Panc1 (cell line): ENCODE measurements around the gene GARS1. TPM values are rescaled to one million over a fixed set of nuclear protein-coding genes. Genes with fewer than 3 reads are reported as not detected.

ENCODE experiments used
- ATAC-seq: fragments of 200-7000 bp; cut with Tn5 transposase; 2 replicates; pipeline ENCODE4 v1.9.1; 2020; ENCODE audit warnings: mild to moderate bottlenecking, moderate library complexity
- BruUV-seq: library from RNA; stranded (reverse); fragments of 400-500 nt; replicated peaks from 2 replicates; lab custom pipeline; 2021; lab: Mats Ljungman, UMichigan
- CTCF ChIA-PET: fragments of 300-600 bp; sonication (Branson Sonifier 250); formaldehyde crosslinking; loops from one replicate; lab custom pipeline; 2022; ENCODE audit warnings: antibody characterized with exemption; lab: Charles Lee
- POLR2A ChIA-PET: fragments of 300-600 bp; sonication (Branson Sonifier 250); formaldehyde crosslinking; loops from one replicate; lab custom pipeline; 2022; ENCODE audit warnings: antibody characterized with exemption; lab: Charles Lee
- DNase-seq: peaks from one replicate; pipeline ENCODE4 v3.0.0-alpha.2; 2010; ENCODE audit warnings: low read depth, low spot score
- H3K27ac ChIP-seq: 2 replicates; pipeline ENCODE4 v1.5.1; 2011; ENCODE audit warnings: mild to moderate bottlenecking, low read length, inconsistent platforms
- H3K27me3 ChIP-seq: fragments of 200-500 bp; sonication (Bioruptor generic); 2 replicates; pipeline ENCODE4 v1.6.0; 2014; ENCODE audit warnings: low read length, inconsistent platforms; ENCODE audit not compliant: control insufficient read depth, insufficient read depth
- H3K36me3 ChIP-seq: fragments of 200-500 bp; sonication (Bioruptor generic); 2 replicates; pipeline ENCODE4 v1.5.1; 2014; ENCODE audit warnings: inconsistent platforms, mild to moderate bottlenecking, low read length, moderate library complexity; ENCODE audit not compliant: control insufficient read depth, insufficient read depth
- H3K4me1 ChIP-seq: 2 replicates; pipeline ENCODE4 v1.5.1; 2011; ENCODE audit warnings: inconsistent platforms, mild to moderate bottlenecking, low read length, moderate library complexity; ENCODE audit not compliant: control insufficient read depth, insufficient read depth
- H3K4me3 ChIP-seq, 2 experiments: 2 replicates each; pipeline ENCODE4 v1.5.1; 2011 to 2012; ENCODE audit warnings: low read depth in 2 of 2, low read length in 2 of 2, mild to moderate bottlenecking in 2 of 2, inconsistent platforms in 1 of 2, moderate library complexity in 1 of 2
- H3K9me3 ChIP-seq: fragments of 200-500 bp; sonication (Bioruptor generic); 2 replicates; pipeline ENCODE4 v1.5.1; 2014; ENCODE audit warnings: low read depth, mild to moderate bottlenecking, inconsistent platforms, low read length, moderate library complexity; ENCODE audit not compliant: control insufficient read depth, insufficient read depth
- POLR2AphosphoS5 ChIP-seq: IDR thresholded peaks from 2 replicates; pipeline ENCODE4 v1.6.1; 2012; ENCODE audit warnings: mild to moderate bottlenecking, low read depth, low read length, moderate library complexity
- SIN3A ChIP-seq: IDR thresholded peaks from 2 replicates; pipeline ENCODE4 v1.6.1; 2012; ENCODE audit warnings: low read depth, mild to moderate bottlenecking, low read length, moderate library complexity, borderline replicate concordance; ENCODE audit not compliant: insufficient read depth
- TCF7L2 ChIP-seq: IDR thresholded peaks from 2 replicates; pipeline ENCODE4 v1.6.1; 2011; ENCODE audit warnings: mild to moderate bottlenecking, low read depth, low read length, inconsistent platforms
- in situ Hi-C: cut with HindIII; loops from 2 replicates; pipeline ENCODE4 v1.10.0; 2016; ENCODE audit warnings: low sequenced_read_pairs, low pct_unique_long_range_greater_than_20kb
- intact Hi-C: fragments of 100-400 bp; cut with micrococcal nuclease; formaldehyde crosslinking; loops from one replicate; pipeline ENCODE4 v1.10.0; 2022; ENCODE audit not compliant: unreplicated experiment
- total RNA-seq: library from RNA; stranded (reverse); gene quantifications from one replicate; pipeline ENCODE4 v1.2.1, GENCODE V29; 2021; ENCODE audit not compliant: unreplicated experiment
- TF ChIP-seq, protein P1 (sequence below): fragments of 450-650 bp; IDR thresholded peaks from 2 replicates; pipeline ENCODE4 v1.5.1; 2017; ENCODE audit warnings: mild to moderate bottlenecking
- TF ChIP-seq, protein P2 (sequence below), 2 experiments: IDR thresholded peaks; 2 replicates each; pipeline ENCODE4 v1.6.1; 2011 to 2012; ENCODE audit warnings: low read depth in 2 of 2, control low read depth in 1 of 2, low read length in 1 of 2, mild to moderate bottlenecking in 1 of 2, moderate library complexity in 1 of 2; ENCODE audit not compliant: insufficient read depth in 1 of 2

GARS1 gene
- total RNA-seq, 1 experiment from 2014 or later: 271 TPM

DNA sequence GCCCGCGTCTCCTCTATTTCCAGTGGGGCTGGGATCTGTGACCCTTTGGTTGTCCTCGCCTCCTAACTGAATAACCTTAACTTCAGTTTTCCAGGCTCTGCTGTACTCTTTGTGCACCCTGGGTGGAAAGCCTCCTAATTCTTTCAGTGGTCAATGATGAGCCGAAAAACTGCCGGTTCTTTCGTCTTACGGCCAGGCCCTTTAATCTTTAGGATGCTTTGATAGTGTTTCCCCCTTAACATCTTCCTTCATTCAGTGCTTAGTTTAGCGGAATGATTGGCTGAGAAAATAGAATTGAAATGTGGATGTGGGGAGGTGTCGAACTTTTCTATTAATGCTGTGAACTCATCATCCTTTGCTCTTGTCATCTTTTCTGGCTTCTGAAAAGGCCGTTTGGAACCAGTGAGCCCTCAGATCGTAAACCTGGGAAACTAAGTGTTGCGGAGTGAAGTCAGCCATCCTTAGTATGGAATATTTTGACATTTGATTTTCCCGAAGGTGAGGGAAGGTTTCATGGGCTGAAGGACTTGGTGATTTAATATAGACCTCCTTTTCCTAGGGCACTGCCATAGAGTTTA, 847 bp downstream of the GARS1 start:
- Histone ChIP-seq H3K27ac (peak overlapping the region; percentile 99), H3K4me3 (peak overlapping the region; percentile 72 to 100), H3K36me3 (peaks cover 22% of the 10 kb centered on the region), H3K4me1 (peaks cover 19% of the 10 kb centered on the region), H3K9me3 (no peaks in the 10 kb centered on the region), H3K27me3 (no peaks in the 10 kb centered on the region)
- peak; percentile 20 for ATAC-seq
- TF ChIP-seq SIN3A: 0 out of 2 replicates have a peak, but pooled peaks have one; percentile 25
- no peak for TF ChIP-seq TCF7L2
- CTCF ChIA-PET: no interaction called here
- DNase-seq: no peak
- POLR2A ChIA-PET: no interaction called here
- in situ Hi-C loops: no loop called here
- intact Hi-C loops: no loop called here
- TSS peak; percentile 79 for BruUV-seq

DNA sequence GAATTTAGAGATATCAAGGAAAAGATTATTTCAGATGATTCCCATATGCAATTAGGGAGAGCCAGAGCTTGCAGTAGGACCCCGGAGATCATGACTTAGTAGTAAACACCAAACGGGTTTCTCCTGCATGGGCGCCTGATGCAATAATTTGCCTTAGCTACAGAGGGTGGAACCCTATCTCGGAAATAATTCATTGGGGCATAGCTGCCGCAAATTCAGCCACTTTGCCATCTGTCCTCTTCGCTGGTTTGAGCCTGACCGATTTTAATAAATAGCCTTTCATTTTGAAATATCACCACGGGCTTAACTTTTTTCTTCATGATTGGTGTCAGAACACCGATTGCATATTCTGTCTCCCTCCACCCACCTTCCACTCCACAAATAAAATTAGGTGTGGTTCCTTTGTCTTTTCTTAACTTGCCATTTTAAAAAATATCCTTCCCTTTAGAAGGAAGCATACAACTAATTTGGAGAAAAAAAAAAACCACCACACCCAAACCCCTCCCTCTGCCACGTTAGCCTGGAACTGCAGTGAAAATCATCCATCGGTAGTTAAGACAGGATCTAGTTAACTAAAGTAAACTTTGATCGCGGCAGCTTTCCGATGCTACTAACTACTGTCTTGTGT, 1.4 kb downstream of the GARS1 start:
- no peaks in the 10 kb centered on the region for H3K9me3 ChIP-seq
- POLR2A ChIA-PET: no interaction called here
- peaks cover 19% of the 10 kb centered on the region for H3K4me1 ChIP-seq
- H3K36me3 ChIP-seq: peaks cover 28% of the 10 kb centered on the region
- H3K4me3 ChIP-seq: peak overlapping the region; percentile 72 to 100
- TF ChIP-seq TCF7L2 (no peak), SIN3A (no peak), POLR2AphosphoS5 (no peak; the same call in 1 of the 2 replicates)
- TF ChIP-seq, protein P1, sequence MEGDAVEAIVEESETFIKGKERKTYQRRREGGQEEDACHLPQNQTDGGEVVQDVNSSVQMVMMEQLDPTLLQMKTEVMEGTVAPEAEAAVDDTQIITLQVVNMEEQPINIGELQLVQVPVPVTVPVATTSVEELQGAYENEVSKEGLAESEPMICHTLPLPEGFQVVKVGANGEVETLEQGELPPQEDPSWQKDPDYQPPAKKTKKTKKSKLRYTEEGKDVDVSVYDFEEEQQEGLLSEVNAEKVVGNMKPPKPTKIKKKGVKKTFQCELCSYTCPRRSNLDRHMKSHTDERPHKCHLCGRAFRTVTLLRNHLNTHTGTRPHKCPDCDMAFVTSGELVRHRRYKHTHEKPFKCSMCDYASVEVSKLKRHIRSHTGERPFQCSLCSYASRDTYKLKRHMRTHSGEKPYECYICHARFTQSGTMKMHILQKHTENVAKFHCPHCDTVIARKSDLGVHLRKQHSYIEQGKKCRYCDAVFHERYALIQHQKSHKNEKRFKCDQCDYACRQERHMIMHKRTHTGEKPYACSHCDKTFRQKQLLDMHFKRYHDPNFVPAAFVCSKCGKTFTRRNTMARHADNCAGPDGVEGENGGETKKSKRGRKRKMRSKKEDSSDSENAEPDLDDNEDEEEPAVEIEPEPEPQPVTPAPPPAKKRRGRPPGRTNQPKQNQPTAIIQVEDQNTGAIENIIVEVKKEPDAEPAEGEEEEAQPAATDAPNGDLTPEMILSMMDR: no peak
- TF ChIP-seq, protein P2, sequence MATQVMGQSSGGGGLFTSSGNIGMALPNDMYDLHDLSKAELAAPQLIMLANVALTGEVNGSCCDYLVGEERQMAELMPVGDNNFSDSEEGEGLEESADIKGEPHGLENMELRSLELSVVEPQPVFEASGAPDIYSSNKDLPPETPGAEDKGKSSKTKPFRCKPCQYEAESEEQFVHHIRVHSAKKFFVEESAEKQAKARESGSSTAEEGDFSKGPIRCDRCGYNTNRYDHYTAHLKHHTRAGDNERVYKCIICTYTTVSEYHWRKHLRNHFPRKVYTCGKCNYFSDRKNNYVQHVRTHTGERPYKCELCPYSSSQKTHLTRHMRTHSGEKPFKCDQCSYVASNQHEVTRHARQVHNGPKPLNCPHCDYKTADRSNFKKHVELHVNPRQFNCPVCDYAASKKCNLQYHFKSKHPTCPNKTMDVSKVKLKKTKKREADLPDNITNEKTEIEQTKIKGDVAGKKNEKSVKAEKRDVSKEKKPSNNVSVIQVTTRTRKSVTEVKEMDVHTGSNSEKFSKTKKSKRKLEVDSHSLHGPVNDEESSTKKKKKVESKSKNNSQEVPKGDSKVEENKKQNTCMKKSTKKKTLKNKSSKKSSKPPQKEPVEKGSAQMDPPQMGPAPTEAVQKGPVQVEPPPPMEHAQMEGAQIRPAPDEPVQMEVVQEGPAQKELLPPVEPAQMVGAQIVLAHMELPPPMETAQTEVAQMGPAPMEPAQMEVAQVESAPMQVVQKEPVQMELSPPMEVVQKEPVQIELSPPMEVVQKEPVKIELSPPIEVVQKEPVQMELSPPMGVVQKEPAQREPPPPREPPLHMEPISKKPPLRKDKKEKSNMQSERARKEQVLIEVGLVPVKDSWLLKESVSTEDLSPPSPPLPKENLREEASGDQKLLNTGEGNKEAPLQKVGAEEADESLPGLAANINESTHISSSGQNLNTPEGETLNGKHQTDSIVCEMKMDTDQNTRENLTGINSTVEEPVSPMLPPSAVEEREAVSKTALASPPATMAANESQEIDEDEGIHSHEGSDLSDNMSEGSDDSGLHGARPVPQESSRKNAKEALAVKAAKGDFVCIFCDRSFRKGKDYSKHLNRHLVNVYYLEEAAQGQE (IDR thresholded peaks at IDR 0.05; ENCODE audit: insufficient read depth in 1 of 2, low read depth in 2 of 2, low read length in 1 of 2): no peak
- CTCF ChIA-PET: no interaction called here
- peak overlapping the region; percentile 99 for H3K27ac ChIP-seq
- ATAC-seq (no peak), DNase-seq (peak; percentile 32)
- in situ Hi-C loops: no loop called here
- H3K27me3 ChIP-seq: no peaks in the 10 kb centered on the region
- intact Hi-C loops: no loop called here
- no TSS peak for BruUV-seq

DNA sequence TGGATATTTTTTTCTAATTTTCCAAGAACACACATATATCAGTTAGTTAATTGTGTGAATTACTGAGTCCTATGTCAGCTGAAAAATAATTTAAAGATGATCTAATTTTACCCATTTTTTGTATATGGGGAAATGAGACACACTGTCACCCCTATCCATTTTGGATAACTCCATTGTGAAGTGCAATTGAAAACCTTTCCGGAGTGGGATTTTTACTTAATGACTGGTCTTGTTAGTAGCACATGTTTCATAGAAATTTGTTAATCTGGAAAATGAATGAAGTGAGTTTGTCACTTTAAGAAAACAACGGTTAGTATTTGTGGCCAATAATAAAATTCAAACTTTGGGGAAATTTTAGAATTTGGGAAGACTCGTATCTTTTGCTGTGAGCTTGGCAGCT, 2.0 kb downstream of the GARS1 start:
- H3K27ac ChIP-seq: peak overlapping the region; percentile 99
- DNase-seq: no peak

More for the DNA sequence above, 2.0 kb downstream of the GARS1 start:
- ATAC-seq: no peak
- intact Hi-C loops: no loop called here
- peaks cover 19% of the 10 kb centered on the region for H3K4me1 ChIP-seq
- TF ChIP-seq, protein P2 (IDR thresholded peaks at IDR 0.05; ENCODE audit: insufficient read depth in 1 of 2, low read depth in 2 of 2, low read length in 1 of 2): no peak
- TF ChIP-seq TCF7L2 (no peak), SIN3A (no peak), POLR2AphosphoS5 (no peak)
- TF ChIP-seq, protein P1: no peak
- POLR2A ChIA-PET: no interaction called here
- in situ Hi-C loops: no loop called here
- no peaks in the 10 kb centered on the region for H3K9me3 ChIP-seq
- BruUV-seq: no TSS peak
- CTCF ChIA-PET: no interaction called here
- peak overlapping the region; percentile 72 to 100 for H3K4me3 ChIP-seq
- H3K27me3 ChIP-seq: no peaks in the 10 kb centered on the region
- peaks cover 34% of the 10 kb centered on the region for H3K36me3 ChIP-seq
